HL-60 (cell line): Measurements from ENCODE around the gene GAST.

Source experiments
- CTCF ChIP-seq: IDR thresholded peaks from one replicate; pipeline ENCODE4 v1.5.1; 2011; ENCODE audit warnings: low read length, control low read depth, inconsistent platforms; ENCODE audit not compliant: insufficient read depth
- GABPA ChIP-seq: IDR thresholded peaks from 2 replicates; pipeline ENCODE4 v1.6.1; 2012; ENCODE audit warnings: low read depth
- REST ChIP-seq: IDR thresholded peaks from 2 replicates; pipeline ENCODE4 v1.6.1; 2012; ENCODE audit warnings: low read depth; ENCODE audit not compliant: insufficient replicate concordance

- TF ChIP-seq CTCF, result no peak
- no peak for TF ChIP-seq GABPA
- TF ChIP-seq REST, result no peak
Measured at GRCh38 chr17:41736983-41737679, 25.0 kb downstream of the GAST start.
